ENCODE measurements around the gene KRT23.
A peak's percentile ranks its signal among the peaks of the same experiment; 100 is the strongest.

KRT23 gene

GRCh38 chr17:40909755-40910154 lies 27.7 kb downstream of the KRT23 start:
- no peak for DNase-seq (ENCODE audit: low read depth in 2 of 2)

GRCh38 chr17:40909351-40909750 lies 28.1 kb downstream of the KRT23 start:
- DNase-seq (ENCODE audit: low read depth in 2 of 2): peak; percentile 34 to 46

DNA sequence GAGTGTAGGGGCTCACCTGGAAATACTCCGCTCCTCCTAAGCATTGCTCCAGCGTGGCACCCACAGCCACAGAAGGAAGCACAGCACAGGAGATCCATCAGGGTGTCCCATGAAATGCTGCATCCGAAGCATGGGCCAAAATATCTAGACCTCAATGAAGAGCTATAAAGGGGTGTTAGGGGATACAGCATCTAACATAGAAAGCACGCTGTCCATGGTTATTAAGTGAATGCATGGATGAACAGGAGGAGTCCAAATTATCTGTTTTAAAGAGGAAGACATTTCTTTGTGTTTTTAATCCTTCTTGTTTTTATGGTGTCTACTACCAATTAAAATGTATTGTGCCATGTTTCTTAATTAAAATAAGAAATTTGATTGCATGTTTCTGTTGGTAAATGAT lies 30.8 kb downstream of the KRT23 start:
- DNase-seq (ENCODE audit: low read depth in 2 of 2): no peak

GRCh38 chr17:40905370-40905769 lies 32.1 kb downstream of the KRT23 start:
- no peak for DNase-seq (ENCODE audit: low read depth in 2 of 2)

GRCh38 chr17:40903129-40903847 lies 34.2 kb downstream of the KRT23 start:
- DNase-seq (ENCODE audit: low read depth in 2 of 2): no peak

DNA sequence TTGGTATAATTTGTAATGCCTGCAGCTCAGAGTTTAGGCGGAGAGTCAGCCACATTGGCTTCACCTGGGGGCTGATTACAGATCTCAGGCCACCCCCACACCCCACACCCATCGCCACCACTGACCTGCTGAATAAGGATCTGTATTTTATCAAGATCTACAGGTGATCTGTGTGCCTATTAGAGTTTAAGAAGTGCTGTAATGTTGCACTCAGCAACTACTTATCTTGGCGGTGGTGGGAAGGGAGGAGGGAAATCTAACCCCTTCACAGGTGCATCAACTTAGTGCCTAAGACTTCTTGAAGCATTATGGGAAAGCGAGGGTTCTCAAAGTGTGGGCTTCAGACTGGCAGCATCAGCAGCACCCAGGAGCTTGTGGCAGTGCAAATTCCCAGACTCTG lies 34.9 kb downstream of the KRT23 start:
- DNase-seq (ENCODE audit: low read depth in 2 of 2): no peak

- DNase-seq (ENCODE audit: low read depth in 2 of 2): no peak
These were observed 35.4 kb downstream of the KRT23 start for GRCh38 chr17:40901981-40902474.

DNA sequence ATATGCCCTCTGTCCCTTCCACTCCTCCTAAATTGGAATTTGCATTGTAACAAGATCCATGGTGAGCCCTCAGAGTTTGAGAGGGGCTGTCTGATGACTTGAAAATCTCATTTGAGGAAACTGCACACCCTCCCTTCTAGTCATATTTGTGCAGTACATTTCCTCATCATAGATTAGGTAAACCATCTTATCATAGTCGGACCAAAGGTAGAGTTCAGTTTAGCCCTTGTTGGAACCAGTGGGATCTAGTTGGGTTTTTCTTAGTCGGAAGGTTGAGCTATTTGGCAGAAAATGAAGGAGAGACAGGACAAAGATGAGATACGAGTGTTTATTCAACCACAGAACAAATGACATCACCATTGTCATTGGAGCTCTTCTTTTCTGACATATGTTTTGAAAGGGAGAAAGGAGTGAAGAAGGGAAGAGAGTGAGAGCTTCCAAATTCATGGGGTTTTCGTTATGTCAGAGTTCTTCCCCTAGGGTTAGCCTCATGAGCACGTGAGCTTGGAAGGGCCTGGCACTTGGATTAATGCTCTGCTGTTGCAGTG lies 36.6 kb downstream of the KRT23 start:
- no peak for DNase-seq (ENCODE audit: low read depth in 2 of 2)

- DNase-seq (ENCODE audit: low read depth in 2 of 2): no peak
These were observed 40.5 kb downstream of the KRT23 start for GRCh38 chr17:40896916-40897455.

DNA sequence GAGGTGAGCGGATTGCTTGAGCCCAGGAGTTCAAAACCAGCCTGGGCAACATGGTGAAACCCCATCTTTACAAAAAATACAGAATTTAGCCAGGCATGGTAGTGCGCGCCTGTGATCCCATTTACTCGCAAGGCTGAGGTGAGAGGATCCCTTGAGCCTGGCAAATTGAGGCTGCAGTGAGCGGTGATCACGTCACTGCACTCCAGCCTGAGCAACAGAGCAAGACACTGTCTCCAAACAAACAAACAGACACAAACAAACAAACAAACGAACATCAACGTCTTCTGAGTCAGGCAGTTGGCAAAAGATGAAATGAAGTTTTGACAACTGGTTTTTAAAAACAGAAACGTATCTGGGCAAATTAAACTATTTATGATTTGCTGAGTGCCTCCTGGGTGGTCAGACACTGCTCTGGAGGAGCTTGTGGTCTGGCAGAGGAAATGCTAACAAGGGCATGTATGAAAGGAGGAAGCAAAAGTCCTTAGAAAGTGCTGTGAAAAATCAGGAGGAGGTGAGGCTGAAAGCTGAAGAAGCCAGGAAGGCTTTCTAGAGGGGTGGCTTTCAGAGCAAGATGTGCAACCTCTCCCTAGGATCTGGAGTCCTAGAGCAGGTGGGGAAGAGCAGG lies 42.2 kb downstream of the KRT23 start:
- DNase-seq (ENCODE audit: low read depth in 2 of 2): no peak

DNA sequence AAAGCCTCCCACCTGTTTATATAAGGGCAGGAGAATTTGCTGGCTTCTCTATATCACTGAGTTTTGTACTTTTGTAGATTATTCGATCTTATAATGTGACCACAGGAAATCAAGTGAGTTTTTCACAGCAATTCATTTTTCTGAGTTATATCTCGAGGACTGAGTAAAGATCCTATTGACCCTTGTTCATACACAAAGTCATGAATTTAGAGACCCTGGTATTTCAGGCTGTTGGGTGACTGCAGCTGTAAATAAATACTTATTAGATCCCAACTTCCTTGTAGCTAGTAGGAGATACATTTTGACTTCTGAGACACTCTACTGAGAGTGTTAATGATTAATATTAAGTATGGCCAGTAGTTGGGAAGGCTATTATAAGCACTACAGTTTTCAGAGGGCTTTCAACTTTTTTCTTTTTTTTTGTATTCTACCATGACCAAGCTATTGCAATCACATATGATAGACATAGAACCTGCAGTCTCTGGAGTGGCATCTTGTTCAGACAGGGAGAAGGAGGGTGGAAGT lies 49.2 kb downstream of the KRT23 start:
- no peak for DNase-seq (ENCODE audit: low read depth in 2 of 2)

- no peak for DNase-seq (ENCODE audit: low read depth in 2 of 2)
These were observed 51.4 kb downstream of the KRT23 start for GRCh38 chr17:40886090-40886489.

DNA sequence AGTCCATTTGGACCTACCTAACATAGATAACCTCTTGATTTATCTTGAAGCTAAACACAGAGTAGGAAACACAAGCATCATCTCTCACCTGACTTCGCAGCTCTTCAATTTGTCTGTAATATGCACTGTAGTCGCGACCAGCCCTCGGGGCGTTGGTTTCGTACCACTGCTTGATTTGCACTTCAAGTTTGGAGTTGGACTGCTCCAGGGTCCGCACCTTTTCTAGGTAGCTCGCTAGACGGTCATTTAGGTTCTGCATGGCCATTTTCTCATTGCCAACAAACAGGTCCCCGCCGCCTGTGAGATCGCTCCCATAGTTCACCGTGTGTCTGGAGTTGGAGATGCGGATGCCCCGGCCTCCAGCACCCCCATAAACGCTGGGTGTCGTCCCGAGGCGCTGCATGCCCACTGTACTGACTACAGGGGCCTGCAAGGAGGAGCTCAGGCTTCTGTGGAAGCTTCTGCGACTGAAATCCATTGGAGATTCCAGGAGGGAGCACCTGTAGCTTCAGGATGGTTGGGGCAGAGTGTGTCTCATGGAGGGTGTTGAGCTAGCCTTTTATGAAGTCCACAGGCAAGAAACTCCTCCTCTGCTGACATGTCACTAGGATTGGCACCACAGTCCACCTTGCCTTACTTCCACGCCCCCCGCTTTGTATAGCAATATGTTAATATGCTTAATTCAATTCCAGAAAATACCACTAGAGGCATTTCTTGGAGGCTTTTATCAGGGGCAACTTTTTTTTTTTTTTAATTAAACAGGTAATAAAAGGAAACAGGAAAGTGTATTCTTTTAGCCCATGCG lies 52.5 kb downstream of the KRT23 start, which contains the start of gene KRT20:
Gene KRT20 (minus strand): TSS at position 535 of the 805 bp plus-strand sequence. CDS start 57 bp downstream, at position 478.
- no peak for DNase-seq (ENCODE audit: low read depth in 2 of 2)

GRCh38 chr17:40883626-40884334 lies 53.7 kb downstream of the KRT23 start:
- DNase-seq (ENCODE audit: low read depth in 2 of 2): no peak

DNA sequence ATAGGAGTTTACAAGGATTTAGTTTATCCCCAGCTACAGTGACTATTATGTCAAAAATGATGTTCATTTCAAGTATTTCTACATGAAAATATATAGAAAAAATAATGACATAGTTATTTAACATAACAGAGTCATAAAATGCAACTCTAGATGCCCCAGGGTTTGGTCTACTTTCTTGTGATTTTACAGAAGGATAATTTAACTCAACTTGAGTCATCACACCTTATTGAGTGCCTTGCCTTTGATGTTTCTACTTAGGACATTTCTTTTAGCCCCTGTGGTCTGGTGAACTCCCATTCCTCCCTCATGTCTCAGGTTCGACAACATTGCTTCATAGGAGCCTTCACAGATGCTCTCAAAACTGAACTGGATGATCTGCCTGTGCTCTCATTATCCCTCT lies 54.4 kb downstream of the KRT23 start:
- no peak for DNase-seq (ENCODE audit: low read depth in 2 of 2)

GRCh38 chr17:40879026-40879425 lies 58.4 kb downstream of the KRT23 start:
- no peak for DNase-seq (ENCODE audit: low read depth in 2 of 2)

DNA sequence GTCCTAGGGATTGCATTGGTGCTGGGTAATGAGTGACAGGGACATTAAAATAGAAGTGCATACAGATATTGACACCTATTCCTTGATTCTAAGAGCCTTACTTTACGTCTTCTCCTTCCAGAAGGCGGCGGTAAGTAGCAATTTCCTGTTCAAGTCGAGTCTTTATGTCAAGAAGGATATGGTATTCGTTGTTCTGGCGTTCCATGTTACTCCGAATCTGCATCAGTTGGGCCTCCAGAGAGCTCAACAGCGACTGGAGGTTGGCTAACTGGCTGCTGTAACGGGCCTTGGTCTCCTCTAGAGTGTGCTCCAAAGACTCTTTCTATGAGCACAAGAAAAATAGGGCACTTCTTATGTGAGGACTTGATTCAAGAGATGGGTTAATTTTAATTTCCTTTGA lies 59.4 kb downstream of the KRT23 start:
- no peak for DNase-seq (ENCODE audit: low read depth in 2 of 2)

DNA sequence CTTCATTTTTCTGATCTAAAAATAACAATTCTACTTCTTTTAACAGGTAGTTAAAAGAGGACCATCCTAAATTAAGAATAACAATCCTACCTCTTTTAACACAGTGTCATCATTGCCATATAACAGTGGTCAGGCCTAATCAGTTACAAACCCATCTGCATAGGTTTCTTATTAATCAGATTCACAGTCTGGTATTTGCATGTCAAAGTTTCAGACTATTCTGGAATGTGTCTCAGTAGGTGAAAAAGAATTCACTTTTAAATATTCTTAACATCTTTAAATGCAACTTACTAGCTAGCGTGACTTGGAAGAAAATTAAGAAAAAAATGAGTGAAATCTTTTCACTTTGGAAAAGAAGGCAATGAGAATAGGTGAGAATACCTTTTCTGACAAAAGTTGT lies 63.6 kb downstream of the KRT23 start:
- no peak for DNase-seq (ENCODE audit: low read depth in 2 of 2)

- no peak for DNase-seq (ENCODE audit: low read depth in 2 of 2)
These were observed 64.2 kb downstream of the KRT23 start for GRCh38 chr17:40873255-40873654.
